HepG2 (cell line): ENCODE data around the gene NOSIP. TPM values are rescaled to one million over a fixed set of nuclear protein-coding genes. Genes with fewer than 3 reads are reported as not detected.

Experiments
- BRCA1 ChIP-seq: sonication (generic); formaldehyde crosslinking; IDR thresholded peaks from 2 replicates; pipeline ENCODE4 v1.4.0; 2020; ENCODE audit warnings: missing genetic modification reagents
- JDP2 ChIP-seq: sonication (generic); formaldehyde crosslinking; IDR thresholded peaks from 2 replicates; pipeline ENCODE4 v1.8.1; 2022; ENCODE audit warnings: missing genetic modification reagents, borderline replicate concordance
- KMT2A ChIP-seq: sonication (generic); formaldehyde crosslinking; IDR thresholded peaks from 2 replicates; pipeline ENCODE4 v1.4.0; 2020; ENCODE audit warnings: missing genetic modification reagents
- MED1 ChIP-seq: sonication (generic); formaldehyde crosslinking; IDR thresholded peaks from 2 replicates; pipeline ENCODE4 v1.4.0; 2020; ENCODE audit warnings: missing genetic modification reagents
- MED8 ChIP-seq: sonication (generic); formaldehyde crosslinking; IDR thresholded peaks from 2 replicates; pipeline ENCODE4 v1.8.1; 2023; ENCODE audit warnings: mild to moderate bottlenecking, missing genetic modification reagents; ENCODE audit not compliant: insufficient replicate concordance
- POGZ ChIP-seq: sonication (generic); formaldehyde crosslinking; IDR thresholded peaks from 2 replicates; pipeline ENCODE4 v1.4.0; 2020; ENCODE audit warnings: mild to moderate bottlenecking, missing genetic modification reagents
- POLR2AphosphoS2 ChIP-seq: IDR thresholded peaks from 2 replicates; pipeline ENCODE4 v1.6.1; 2011; ENCODE audit warnings: low read depth, low read length, improper control_type of control experiment
- SIN3B ChIP-seq: fragments of 150-350 bp; IDR thresholded peaks from 2 replicates; pipeline ENCODE4 v1.6.1; 2014; ENCODE audit warnings: low read length
- SMARCC2 ChIP-seq: fragments of 450-650 bp; IDR thresholded peaks from 2 replicates; pipeline ENCODE4 v1.6.1; 2017; ENCODE audit warnings: antibody characterized with exemption, mild to moderate bottlenecking
- SNRNP70 ChIP-seq: fragments of 200-400 bp; formaldehyde crosslinking; IDR thresholded peaks from 2 replicates; pipeline ENCODE4 v1.6.1; 2017; ENCODE audit warnings: mild to moderate bottlenecking, low read depth, low read length, moderate library complexity
- ZFP1 ChIP-seq: IDR thresholded peaks from 2 replicates; pipeline ENCODE4 v1.6.1; 2016
- ZMYM2 ChIP-seq: sonication (generic); formaldehyde crosslinking; IDR thresholded peaks from 2 replicates; pipeline ENCODE4 v1.8.0; 2022; ENCODE audit warnings: mild to moderate bottlenecking, missing genetic modification reagents
- ZNF235 ChIP-seq: sonication (generic); formaldehyde crosslinking; IDR thresholded peaks from 2 replicates; pipeline ENCODE4 v1.8.1; 2023; ENCODE audit warnings: mild to moderate bottlenecking, missing genetic modification reagents, borderline replicate concordance
- ZNF251 ChIP-seq: sonication (generic); formaldehyde crosslinking; IDR thresholded peaks from 2 replicates; pipeline ENCODE4 v1.9.0; 2021; ENCODE audit warnings: mild to moderate bottlenecking, missing genetic modification reagents
- ZNF317 ChIP-seq: sonication (generic); formaldehyde crosslinking; IDR thresholded peaks from 2 replicates; pipeline ENCODE4 v1.5.0; 2020; ENCODE audit warnings: mild to moderate bottlenecking, missing genetic modification reagents
- ZNF432 ChIP-seq: sonication (generic); formaldehyde crosslinking; IDR thresholded peaks from 2 replicates; pipeline ENCODE4 v1.5.0; 2020; ENCODE audit warnings: missing genetic modification reagents, mild to moderate bottlenecking, borderline replicate concordance
- ZNF446 ChIP-seq: sonication (generic); formaldehyde crosslinking; IDR thresholded peaks from 2 replicates; pipeline ENCODE4 v1.5.0; 2020; ENCODE audit warnings: mild to moderate bottlenecking, missing genetic modification reagents
- ZNF891 ChIP-seq: sonication (generic); formaldehyde crosslinking; IDR thresholded peaks from 2 replicates; pipeline ENCODE4 v1.5.0; 2020; ENCODE audit warnings: mild to moderate bottlenecking, missing genetic modification reagents
- polyA plus RNA-seq, 8 experiments: library from polyadenylated mRNA; depleted of rRNA in 3 of 8; stranded (reverse) in 7 of 8; unstranded in 1 of 8; fragments of >200 nt; fragmentation: Illumina TruSeq in 4 of 8; extraction: Trizol in 4 of 8; gene quantifications; 2 replicates each; pipeline versions ENCODE4 v1.2.1 to v1.2.3, GENCODE V29; 2011 to 2016; ENCODE audit warnings: low read depth in 4 of 8, missing spikeins in 1 of 8, mixed read lengths in 1 of 8; ENCODE audit not compliant: insufficient read depth in 1 of 8
- total RNA-seq, 5 experiments: library from RNA; depleted of rRNA; stranded (reverse); fragments of >200 nt; fragmentation: Illumina TruSeq; extraction: Trizol; gene quantifications; 2 replicates each; pipeline ENCODE4 v1.2.3, GENCODE V29; 2016; ENCODE audit warnings: low read depth in 1 of 5
- TF ChIP-seq, protein P1 (sequence below): sonication (generic); formaldehyde crosslinking; IDR thresholded peaks from 2 replicates; pipeline ENCODE4 v1.5.0; 2020; ENCODE audit warnings: mild to moderate bottlenecking, missing genetic modification reagents
- TF ChIP-seq, protein P2 (sequence below): IDR thresholded peaks from 2 replicates; pipeline ENCODE4 v1.6.1; 2016; ENCODE audit warnings: control low read depth
- TF ChIP-seq, protein P3 (sequence below): sonication (generic); formaldehyde crosslinking; IDR thresholded peaks from 2 replicates; pipeline ENCODE4 v1.8.0; 2022; ENCODE audit warnings: mild to moderate bottlenecking, missing genetic modification reagents, moderate library complexity
- TF ChIP-seq, protein P4 (sequence below): IDR thresholded peaks from 2 replicates; pipeline ENCODE4 v1.6.1; 2016
- TF ChIP-seq, protein P5 (sequence below): sonication (generic); formaldehyde crosslinking; conservative IDR thresholded peaks from 2 replicates; pipeline ENCODE4 v1.8.0; 2022; ENCODE audit warnings: low read depth, missing genetic modification reagents

The NOSIP gene
- total and polyA plus RNA-seq, 2 of the 13 experiments (the other 11 are each of a cell fraction or from before 2014, with no cell fraction given), result 54.3 to 78.0 TPM

DNA sequence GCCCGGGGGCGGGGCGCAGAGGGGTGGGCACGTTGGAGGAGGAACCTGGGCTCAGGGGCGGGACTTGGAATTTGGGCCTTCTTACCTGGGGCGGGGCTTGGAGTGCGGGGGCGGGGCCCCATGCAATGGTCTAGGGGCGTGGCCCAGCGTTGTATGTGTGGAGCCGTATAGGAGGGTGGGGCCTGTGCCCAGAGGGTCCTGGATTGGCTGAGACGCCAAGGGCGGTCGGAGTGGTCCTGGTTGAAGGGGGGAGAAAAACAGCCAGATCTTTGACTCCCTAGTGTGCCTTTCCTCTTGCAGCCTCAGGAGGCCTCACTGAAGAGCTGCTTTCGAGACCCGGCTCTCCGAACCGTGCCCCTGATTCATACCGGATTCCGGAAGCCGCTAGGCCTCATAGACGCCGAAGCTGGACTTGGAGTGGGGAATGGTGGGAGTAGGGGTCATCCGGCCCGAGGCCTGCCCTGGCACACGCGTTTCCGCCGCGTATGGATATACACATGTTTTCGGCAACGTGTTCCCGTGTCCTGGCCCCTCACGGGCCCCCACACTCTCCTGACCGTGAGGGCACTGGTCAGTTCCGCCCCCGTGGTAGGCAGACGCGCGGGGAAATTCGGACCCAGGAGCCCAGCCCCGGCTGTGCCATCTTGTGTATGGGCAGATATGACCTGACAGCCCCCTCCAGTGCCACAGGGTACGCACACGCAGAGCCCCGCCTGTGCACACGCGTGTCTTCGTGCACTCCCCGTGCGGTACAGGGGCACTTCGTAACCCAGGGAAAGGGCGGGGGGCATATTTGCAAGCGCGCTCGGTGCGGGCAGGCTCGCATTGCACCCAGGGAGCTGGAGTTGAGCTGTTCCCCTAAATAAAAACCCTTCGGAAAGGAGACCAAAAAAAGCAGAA lies 10.0 kb upstream of the NOSIP start (continued):
- TF ChIP-seq SNRNP70 (no peak), BRCA1 (CRISPR knock-in tag) (no peak), MED1 (CRISPR knock-in tag) (peak; percentile 49), MED8 (CRISPR knock-in tag) (peak; percentile 38), ZNF317 (CRISPR knock-in tag) (peak; percentile 69; the same call in 1 of the 2 replicates), SIN3B (peak; percentile 32; the same call in 1 of the 2 replicates), KMT2A (peak; percentile 24; the same call in 1 of the 2 replicates), ZMYM2 (no peak), ZFP1 (CRISPR knock-in tag) (0 out of 2 replicates have a peak, but pooled peaks have one; percentile 33), ZNF235 (0 out of 2 replicates have a peak, but pooled peaks have one; percentile 67), SMARCC2 (no peak), POLR2AphosphoS2 (no peak), ZNF446 (CRISPR knock-in tag) (peak; percentile 91), JDP2 (no peak), POGZ (peak; percentile 47; the same call in 1 of the 2 replicates), ZNF251 (CRISPR knock-in tag) (no peak), ZNF432 (CRISPR knock-in tag) (no peak), ZNF891 (CRISPR knock-in tag) (peak; percentile 60)
- TF ChIP-seq, protein P1, sequence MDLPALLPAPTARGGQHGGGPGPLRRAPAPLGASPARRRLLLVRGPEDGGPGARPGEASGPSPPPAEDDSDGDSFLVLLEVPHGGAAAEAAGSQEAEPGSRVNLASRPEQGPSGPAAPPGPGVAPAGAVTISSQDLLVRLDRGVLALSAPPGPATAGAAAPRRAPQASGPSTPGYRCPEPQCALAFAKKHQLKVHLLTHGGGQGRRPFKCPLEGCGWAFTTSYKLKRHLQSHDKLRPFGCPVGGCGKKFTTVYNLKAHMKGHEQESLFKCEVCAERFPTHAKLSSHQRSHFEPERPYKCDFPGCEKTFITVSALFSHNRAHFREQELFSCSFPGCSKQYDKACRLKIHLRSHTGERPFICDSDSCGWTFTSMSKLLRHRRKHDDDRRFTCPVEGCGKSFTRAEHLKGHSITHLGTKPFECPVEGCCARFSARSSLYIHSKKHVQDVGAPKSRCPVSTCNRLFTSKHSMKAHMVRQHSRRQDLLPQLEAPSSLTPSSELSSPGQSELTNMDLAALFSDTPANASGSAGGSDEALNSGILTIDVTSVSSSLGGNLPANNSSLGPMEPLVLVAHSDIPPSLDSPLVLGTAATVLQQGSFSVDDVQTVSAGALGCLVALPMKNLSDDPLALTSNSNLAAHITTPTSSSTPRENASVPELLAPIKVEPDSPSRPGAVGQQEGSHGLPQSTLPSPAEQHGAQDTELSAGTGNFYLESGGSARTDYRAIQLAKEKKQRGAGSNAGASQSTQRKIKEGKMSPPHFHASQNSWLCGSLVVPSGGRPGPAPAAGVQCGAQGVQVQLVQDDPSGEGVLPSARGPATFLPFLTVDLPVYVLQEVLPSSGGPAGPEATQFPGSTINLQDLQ (CRISPR knock-in tag), result no peak; the same call in 1 of the 2 replicates
- TF ChIP-seq, protein P2, sequence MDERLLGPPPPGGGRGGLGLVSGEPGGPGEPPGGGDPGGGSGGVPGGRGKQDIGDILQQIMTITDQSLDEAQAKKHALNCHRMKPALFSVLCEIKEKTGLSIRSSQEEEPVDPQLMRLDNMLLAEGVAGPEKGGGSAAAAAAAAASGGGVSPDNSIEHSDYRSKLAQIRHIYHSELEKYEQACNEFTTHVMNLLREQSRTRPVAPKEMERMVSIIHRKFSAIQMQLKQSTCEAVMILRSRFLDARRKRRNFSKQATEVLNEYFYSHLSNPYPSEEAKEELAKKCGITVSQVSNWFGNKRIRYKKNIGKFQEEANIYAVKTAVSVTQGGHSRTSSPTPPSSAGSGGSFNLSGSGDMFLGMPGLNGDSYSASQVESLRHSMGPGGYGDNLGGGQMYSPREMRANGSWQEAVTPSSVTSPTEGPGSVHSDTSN (CRISPR knock-in tag), result no peak
- TF ChIP-seq, protein P3, sequence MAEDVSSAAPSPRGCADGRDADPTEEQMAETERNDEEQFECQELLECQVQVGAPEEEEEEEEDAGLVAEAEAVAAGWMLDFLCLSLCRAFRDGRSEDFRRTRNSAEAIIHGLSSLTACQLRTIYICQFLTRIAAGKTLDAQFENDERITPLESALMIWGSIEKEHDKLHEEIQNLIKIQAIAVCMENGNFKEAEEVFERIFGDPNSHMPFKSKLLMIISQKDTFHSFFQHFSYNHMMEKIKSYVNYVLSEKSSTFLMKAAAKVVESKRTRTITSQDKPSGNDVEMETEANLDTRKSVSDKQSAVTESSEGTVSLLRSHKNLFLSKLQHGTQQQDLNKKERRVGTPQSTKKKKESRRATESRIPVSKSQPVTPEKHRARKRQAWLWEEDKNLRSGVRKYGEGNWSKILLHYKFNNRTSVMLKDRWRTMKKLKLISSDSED (CRISPR knock-in tag), result no peak
- TF ChIP-seq, protein P4, sequence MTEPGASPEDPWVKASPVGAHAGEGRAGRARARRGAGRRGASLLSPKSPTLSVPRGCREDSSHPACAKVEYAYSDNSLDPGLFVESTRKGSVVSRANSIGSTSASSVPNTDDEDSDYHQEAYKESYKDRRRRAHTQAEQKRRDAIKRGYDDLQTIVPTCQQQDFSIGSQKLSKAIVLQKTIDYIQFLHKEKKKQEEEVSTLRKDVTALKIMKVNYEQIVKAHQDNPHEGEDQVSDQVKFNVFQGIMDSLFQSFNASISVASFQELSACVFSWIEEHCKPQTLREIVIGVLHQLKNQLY (CRISPR knock-in tag), result no peak
- TF ChIP-seq, protein P5, sequence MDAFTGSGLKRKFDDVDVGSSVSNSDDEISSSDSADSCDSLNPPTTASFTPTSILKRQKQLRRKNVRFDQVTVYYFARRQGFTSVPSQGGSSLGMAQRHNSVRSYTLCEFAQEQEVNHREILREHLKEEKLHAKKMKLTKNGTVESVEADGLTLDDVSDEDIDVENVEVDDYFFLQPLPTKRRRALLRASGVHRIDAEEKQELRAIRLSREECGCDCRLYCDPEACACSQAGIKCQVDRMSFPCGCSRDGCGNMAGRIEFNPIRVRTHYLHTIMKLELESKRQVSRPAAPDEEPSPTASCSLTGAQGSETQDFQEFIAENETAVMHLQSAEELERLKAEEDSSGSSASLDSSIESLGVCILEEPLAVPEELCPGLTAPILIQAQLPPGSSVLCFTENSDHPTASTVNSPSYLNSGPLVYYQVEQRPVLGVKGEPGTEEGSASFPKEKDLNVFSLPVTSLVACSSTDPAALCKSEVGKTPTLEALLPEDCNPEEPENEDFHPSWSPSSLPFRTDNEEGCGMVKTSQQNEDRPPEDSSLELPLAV (CRISPR knock-in tag), result no peak
